ENCODE measurements around the gene VGF.

Gene VGF

GRCh38 chr7:101129603-101130117 is 35.7 kb downstream of the VGF start:
- no peak overlapping the region for H3K27ac ChIP-seq
- TF ChIP-seq ZFX (IDR thresholded peaks at IDR 0.05; ENCODE audit: borderline replicate concordance): no peak
- TF ChIP-seq, protein P1, sequence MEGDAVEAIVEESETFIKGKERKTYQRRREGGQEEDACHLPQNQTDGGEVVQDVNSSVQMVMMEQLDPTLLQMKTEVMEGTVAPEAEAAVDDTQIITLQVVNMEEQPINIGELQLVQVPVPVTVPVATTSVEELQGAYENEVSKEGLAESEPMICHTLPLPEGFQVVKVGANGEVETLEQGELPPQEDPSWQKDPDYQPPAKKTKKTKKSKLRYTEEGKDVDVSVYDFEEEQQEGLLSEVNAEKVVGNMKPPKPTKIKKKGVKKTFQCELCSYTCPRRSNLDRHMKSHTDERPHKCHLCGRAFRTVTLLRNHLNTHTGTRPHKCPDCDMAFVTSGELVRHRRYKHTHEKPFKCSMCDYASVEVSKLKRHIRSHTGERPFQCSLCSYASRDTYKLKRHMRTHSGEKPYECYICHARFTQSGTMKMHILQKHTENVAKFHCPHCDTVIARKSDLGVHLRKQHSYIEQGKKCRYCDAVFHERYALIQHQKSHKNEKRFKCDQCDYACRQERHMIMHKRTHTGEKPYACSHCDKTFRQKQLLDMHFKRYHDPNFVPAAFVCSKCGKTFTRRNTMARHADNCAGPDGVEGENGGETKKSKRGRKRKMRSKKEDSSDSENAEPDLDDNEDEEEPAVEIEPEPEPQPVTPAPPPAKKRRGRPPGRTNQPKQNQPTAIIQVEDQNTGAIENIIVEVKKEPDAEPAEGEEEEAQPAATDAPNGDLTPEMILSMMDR (IDR thresholded peaks at IDR 0.05): no peak

- H3K27ac ChIP-seq: no peak overlapping the region
- TF ChIP-seq, protein P1 (IDR thresholded peaks at IDR 0.05): no peak
- TF ChIP-seq ZFX (IDR thresholded peaks at IDR 0.05; ENCODE audit: borderline replicate concordance): no peak
These were observed 37.1 kb downstream of the VGF start for GRCh38 chr7:101128040-101128834.

- no peak for TF ChIP-seq ZFX (IDR thresholded peaks at IDR 0.05; ENCODE audit: borderline replicate concordance)
- TF ChIP-seq, protein P1 (IDR thresholded peaks at IDR 0.05): no peak
- no peak overlapping the region for H3K27ac ChIP-seq
These were observed 37.8 kb downstream of the VGF start for GRCh38 chr7:101127460-101128039.

GRCh38 chr7:101126651-101127459 is 38.5 kb downstream of the VGF start, which contains the start of gene SERPINE1:
SERPINE1 (plus strand) TSS chr7:101127104; CDS start chr7:101128394, 1,290 bp downstream.
- no peak within 1 kb of the TSS for H3K27ac ChIP-seq
- TF ChIP-seq, protein P1 (IDR thresholded peaks at IDR 0.05): peak; percentile 18; the same call in 1 of the 2 replicates
- TF ChIP-seq ZFX (IDR thresholded peaks at IDR 0.05; ENCODE audit: borderline replicate concordance): no peak

GRCh38 chr7:101125989-101126650 is 39.2 kb downstream of the VGF start:
- H3K27ac ChIP-seq: no peak overlapping the region
- TF ChIP-seq, protein P1 (IDR thresholded peaks at IDR 0.05): no peak
- TF ChIP-seq ZFX (IDR thresholded peaks at IDR 0.05; ENCODE audit: borderline replicate concordance): no peak

DNA sequence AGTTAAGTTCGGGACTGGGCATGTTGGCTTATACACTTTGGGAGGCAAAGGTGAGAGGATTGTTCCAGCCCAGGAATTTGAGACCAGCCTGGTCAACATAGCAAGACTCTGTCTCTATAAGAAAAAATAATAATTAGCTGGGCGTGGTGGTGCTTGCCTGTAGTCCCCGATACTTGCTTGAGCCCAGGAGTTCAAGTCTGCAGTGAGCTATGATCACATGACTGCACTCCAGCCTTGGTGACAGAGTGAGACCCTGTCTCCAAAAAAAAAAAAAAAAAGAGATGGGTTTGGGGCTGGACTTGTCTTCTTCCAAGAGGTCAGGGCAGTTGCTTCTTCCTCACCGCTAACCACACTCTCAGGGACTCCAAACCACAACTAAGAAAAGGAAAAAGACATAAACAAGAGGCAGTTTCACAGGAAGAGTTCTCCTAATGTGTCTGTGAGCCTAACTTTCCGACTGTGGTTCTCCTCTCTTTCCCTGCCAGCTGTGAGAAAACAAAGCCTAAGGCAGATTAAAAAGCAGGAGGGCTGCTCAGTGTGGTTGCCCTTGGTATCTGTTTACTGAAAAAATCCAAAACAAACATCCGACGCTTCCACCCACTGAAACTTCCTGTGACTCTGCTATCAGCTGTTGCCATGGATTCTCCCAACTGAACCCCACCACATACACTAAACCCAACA is 40.9 kb downstream of the VGF start:
- TF ChIP-seq ZFX (IDR thresholded peaks at IDR 0.05; ENCODE audit: borderline replicate concordance): no peak
- TF ChIP-seq, protein P1 (IDR thresholded peaks at IDR 0.05): no peak
- H3K27ac ChIP-seq: no peak overlapping the region
